GM21423 (cell line): ENCODE results near the gene FBLN1.
"Not testable (repeated sequence)": the region's sequence is repeated elsewhere in the genome, so short reads cannot be mapped to it uniquely, and the experiment has no call there.

Experiments
- ATAC-seq: cut with Tn5 transposase; IDR thresholded peaks from one replicate; pipeline ENCODE4 v1.9.1; 2021; ENCODE audit warnings: mild to moderate bottlenecking, moderate library complexity; ENCODE audit not compliant: unreplicated experiment

The FBLN1 gene

GRCh38 chr22:45599836-45600577 lies 97.3 kb downstream of the FBLN1 start:
- ATAC-seq, result no peak

DNA sequence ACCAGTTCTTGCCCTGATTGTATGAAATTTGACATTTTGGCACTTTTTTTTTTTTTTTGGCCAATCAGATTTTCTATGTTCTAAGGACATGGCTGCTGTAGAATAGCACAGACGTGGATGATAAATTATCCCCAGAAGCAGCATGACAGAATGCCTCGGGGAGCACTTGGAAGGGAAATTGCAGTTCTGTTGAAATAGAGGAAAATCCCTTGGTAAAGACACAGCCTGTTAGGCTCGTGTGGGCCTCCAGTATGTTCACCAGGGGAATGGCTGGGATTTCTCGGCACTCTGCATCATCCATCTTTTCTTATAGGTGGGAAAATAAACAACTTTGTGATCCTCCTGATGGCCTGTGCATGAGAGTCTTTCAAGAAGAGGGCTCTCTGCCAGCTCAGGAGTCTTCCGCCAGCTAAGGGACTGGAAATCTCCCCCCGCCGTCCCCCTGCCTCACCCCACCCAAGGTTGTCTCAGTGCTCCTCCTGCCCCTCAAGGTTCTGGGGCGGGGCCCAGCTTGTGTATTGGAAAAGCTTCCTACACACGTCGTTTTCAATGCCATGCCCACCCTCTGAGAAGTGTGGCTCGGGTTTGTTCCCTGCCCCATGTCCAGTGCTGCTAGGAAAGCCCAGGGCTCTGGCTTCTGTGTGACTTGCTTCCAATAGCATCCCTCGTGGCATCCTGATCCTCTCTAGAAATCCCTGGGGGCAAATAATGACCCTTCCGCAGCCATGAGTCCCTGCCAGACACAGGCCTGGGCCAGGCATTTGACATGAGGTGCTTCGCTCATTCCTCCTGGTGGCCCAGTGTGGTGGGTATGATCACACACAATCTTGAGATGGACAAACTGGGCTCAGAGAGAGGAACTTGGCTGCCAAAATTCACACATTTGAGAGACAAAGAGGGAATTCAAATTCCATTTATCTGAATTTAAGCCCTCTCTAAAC lies 98.4 kb downstream of the FBLN1 start:
- no peak for ATAC-seq

DNA sequence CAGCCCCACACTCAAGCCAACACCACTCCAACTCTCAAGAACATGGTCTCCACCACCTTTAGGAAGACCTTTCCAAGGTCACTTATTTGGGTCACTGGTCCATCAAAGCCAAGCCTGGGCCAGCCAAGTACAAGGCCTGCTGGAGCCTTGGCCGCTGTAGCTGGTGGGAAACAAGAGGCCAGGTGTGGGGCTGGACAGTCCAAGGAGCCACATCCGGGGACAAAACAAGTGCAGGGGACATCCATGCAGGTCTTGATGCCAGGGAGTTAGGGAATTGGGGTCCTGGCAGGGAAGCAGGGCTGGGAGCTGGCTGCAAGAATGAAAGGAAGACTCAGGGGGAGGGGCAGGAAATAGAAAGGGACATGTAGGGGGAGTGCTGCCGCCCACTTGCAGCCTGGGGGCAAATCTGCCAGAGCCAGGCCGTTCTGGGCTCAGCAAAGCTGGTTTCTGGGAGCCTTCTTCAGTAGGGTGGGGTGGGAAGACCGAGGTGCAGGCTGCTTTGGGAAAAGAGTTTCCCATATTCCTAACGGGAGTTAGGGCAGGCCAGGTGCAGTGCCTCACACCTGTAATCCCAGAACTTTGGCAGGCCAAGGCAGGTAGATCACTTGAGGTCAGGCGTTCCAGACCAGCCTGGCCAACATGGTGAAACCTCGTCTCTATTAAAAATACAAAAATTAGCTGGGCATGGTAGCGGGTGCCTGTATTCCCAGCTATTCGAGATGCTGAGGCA lies 99.5 kb downstream of the FBLN1 start:
- ATAC-seq, result no peak

- ATAC-seq, result no peak
These were observed 100.3 kb downstream of the FBLN1 start for GRCh38 chr22:45602824-45603595.

DNA sequence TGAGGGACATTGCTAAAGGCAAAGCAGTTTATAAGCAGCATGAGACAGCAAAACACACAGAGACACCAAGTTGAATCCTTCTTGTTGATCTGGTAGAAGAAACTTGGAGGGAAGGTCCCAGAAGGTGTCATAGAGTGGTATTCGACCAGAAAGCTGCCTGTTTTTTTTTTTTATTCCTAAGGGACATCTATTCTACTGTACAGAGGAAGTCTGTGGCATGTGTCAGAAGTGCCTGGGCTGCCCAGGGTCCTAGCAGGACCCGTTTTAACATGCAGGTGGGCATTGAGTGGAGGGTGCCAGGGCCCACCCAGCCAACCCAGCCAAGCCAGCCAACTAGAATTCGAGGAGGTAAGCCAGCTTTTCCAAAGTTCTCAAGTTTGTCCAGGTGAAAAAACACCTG lies 100.9 kb downstream of the FBLN1 start:
- ATAC-seq, result no peak

- not testable (repeated sequence) for ATAC-seq
These were observed 105.4 kb downstream of the FBLN1 start for GRCh38 chr22:45608045-45608444.

GRCh38 chr22:45608763-45609180 lies 106.1 kb downstream of the FBLN1 start:
- ATAC-seq, result no peak

- no peak for ATAC-seq
These were observed 109.8 kb downstream of the FBLN1 start for GRCh38 chr22:45612451-45612901.

- no peak for ATAC-seq
These were observed 110.3 kb downstream of the FBLN1 start for GRCh38 chr22:45612940-45613339.

GRCh38 chr22:45615364-45615763 lies 112.7 kb downstream of the FBLN1 start:
- ATAC-seq, result no peak

DNA sequence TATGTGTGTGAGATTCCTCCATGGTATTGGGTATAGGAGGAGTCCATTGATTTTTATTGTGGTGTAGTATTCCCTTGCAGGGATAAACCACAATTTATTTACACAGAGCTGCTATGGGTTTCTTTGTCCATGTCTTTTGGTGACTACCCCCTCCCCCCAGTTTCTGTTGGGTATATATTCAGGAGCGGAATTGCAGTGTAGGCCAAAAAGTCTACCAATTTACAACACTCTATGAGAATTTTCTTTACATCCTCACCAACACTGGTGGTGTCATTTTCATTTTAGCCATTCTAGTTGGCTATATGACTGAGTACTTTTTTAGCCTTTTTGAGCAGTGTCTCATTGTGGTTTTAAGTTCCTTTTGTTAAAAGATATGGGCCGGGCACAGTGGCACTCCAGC lies 113.7 kb downstream of the FBLN1 start:
- ATAC-seq, result no peak

GRCh38 chr22:45617948-45618347 lies 115.3 kb downstream of the FBLN1 start:
- no peak for ATAC-seq

DNA sequence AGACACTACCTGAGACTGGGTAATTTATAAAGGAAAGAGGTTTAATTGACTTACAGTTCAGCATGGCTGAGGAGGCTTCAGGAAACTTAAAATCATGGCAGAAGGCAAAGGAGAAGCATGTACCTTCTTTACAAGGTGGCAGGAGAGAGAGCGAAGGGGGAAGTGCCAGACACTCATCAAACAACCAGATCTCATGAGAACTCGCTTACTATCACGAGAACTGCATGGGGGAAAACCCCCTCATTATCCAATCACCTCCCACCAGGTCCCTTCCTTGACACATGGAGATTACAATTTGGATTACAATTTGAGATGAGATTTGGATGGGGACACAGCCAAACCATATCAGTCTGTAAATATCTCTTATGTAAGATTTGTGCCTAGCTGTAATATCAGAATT lies 118.0 kb downstream of the FBLN1 start:
- no peak for ATAC-seq

GRCh38 chr22:45621836-45622600 lies 119.3 kb downstream of the FBLN1 start:
- ATAC-seq, result no peak

- ATAC-seq, result not testable (repeated sequence)
These were observed 120.9 kb downstream of the FBLN1 start for GRCh38 chr22:45623464-45624145.

GRCh38 chr22:45626198-45626651 lies 123.5 kb downstream of the FBLN1 start:
- no peak for ATAC-seq

- ATAC-seq, result no peak
These were observed 125.0 kb downstream of the FBLN1 start for GRCh38 chr22:45627489-45628233.

DNA sequence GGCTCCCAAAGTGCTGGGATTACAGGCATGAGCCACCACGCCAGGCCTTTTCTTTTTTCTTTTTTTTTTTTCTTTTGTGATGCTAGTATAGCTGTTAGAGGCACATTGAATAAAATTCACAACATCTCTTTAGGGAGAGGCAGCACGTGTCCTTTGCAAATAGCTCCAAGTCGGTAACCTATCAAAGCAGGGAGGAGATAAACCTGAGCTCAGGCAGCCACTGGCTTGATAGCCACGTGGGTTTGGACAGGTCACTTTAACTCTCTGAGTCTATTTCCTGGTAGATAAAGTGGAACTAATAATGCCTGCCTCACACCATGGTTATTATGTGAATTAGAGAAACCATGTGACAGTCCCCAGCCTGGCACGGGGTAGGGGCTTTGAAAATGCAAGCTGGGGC lies 125.8 kb downstream of the FBLN1 start:
- ATAC-seq, result no peak
